Activated CD4-positive, alpha-beta T cell treated with anti-CD3 and anti-CD28 coated beads for 36 hours (primary cell): ENCODE data around the gene ZSWIM1. TPM values are rescaled to one million over a fixed set of nuclear protein-coding genes. Genes with fewer than 3 reads are reported as not detected.

Experiments used
- ATAC-seq: fragments of 200-7000 bp; cut with Tn5 transposase; one replicate; pipeline ENCODE4 v1.10.0; 2021; ENCODE audit warnings: mild to moderate bottlenecking, moderate library complexity
- CTCF ChIA-PET: fragments of 350-600 bp; sonication (Branson Sonifier 250); formaldehyde crosslinking; loops from one replicate; lab custom pipeline; 2021; ENCODE audit warnings: antibody characterized with exemption; lab: Charles Lee
- POLR2A ChIA-PET: fragments of 350-600 bp; sonication (Branson Sonifier 250); formaldehyde crosslinking; loops from one replicate; lab custom pipeline; 2021; ENCODE audit warnings: antibody characterized with exemption, inconsistent platforms; lab: Charles Lee
- DNase-seq: peaks from one replicate; pipeline ENCODE4 v3.0.0-alpha.2; 2020
- H3K27ac Mint-ChIP-seq: one replicate; pipeline ENCODE4 v1.8.0; 2021; ENCODE audit warnings: mixed read lengths
- H3K27me3 Mint-ChIP-seq: one replicate; pipeline ENCODE4 v1.8.0; 2021; ENCODE audit warnings: mixed read lengths
- H3K36me3 Mint-ChIP-seq: one replicate; pipeline ENCODE4 v1.8.0; 2021; ENCODE audit warnings: low read depth, mixed read lengths
- H3K4me1 Mint-ChIP-seq: one replicate; pipeline ENCODE4 v1.8.0; 2021; ENCODE audit warnings: mixed read lengths
- H3K4me3 Mint-ChIP-seq: one replicate; pipeline ENCODE4 v1.8.0; 2021; ENCODE audit warnings: mild to moderate bottlenecking, moderate library complexity, mixed read lengths
- H3K9me3 Mint-ChIP-seq: one replicate; pipeline ENCODE4 v1.8.0; 2021; ENCODE audit warnings: low read depth, mixed read lengths
- intact Hi-C, 2 experiments: fragments of 100-400 bp; cut with DNase I in 1 of 2; cut with micrococcal nuclease in 1 of 2; formaldehyde crosslinking; loops; one replicate each; pipeline versions ENCODE4 v1.14.2 to v1.15.1; 2022 to 2024; cut with DNase I, micrococcal nuclease
- total RNA-seq, 2 experiments: library from RNA; stranded (reverse); gene quantifications; one replicate each; pipeline ENCODE4 v1.2.3, GENCODE V29; 2021

ZSWIM1 gene
- 10 to 100 TPM in 1 of 2 experiments, 1 to 10 TPM in 1; 9.4 to 10.7 TPM for total RNA-seq

GRCh38 chr20:45880988-45881788 lies at the start of gene ZSWIM1:
Gene ZSWIM1, plus strand, starts transcription at chr20:45881227. Its CDS starts 1,366 bp downstream, at chr20:45882593.
- ChIA-PET CTCF (interaction anchor here (0.5 to 1.5 kb wide), 8 partner anchors 9 to 123 kb away, joined by 3 to 10 read pairs (median 4); partner anchors contain the start of genes CTSA and NEURL2), POLR2A (interaction anchor here (0.5 to 2.3 kb wide), 9 partner anchors 8 to 200 kb away, joined by 3 to 7 read pairs (median 3); partner anchors contain the start of genes CTSA and NEURL2)
- peak within 1 kb of the TSS; percentile 94 for H3K4me3 Mint-ChIP-seq
- intact Hi-C loops, result loop anchor here (1.0 to 10.0 kb wide), 10 partner anchors 10 to 916 kb away; partner anchors contain the start of genes ACOT8 (in 2 of the 2), CTSA (in 2 of the 2), NEURL2 (in 2 of the 2) and ZSWIM3 (in 2 of the 2)
- peak within 1 kb of the TSS; percentile 95 for H3K27ac Mint-ChIP-seq
- H3K36me3 Mint-ChIP-seq, result peaks cover 21% of the 10 kb centered on the region
- ATAC-seq (peak; percentile 98), DNase-seq (peak; percentile 99)
- H3K4me1 Mint-ChIP-seq, result peaks cover 42% of the 10 kb centered on the region
- H3K9me3 Mint-ChIP-seq, result no peaks in the 10 kb centered on the region
- H3K27me3 Mint-ChIP-seq, result no peaks in the 10 kb centered on the region

GRCh38 chr20:45832619-45833018 lies 48.4 kb upstream of the ZSWIM1 start:
- H3K4me3 Mint-ChIP-seq, result peak overlapping the region; percentile 69
- DNase-seq (no peak), ATAC-seq (no peak)
- H3K9me3 Mint-ChIP-seq, result no peaks in the 10 kb centered on the region
- H3K4me1 Mint-ChIP-seq, result peaks cover 9% of the 10 kb centered on the region
- ChIA-PET CTCF (interaction anchor here (0.8 to 2.1 kb wide), 4 partner anchors 9 to 138 kb away, joined by 3 to 8 read pairs (median 4); no protein-coding TSS in a partner anchor), POLR2A (no interaction called here)
- no peaks in the 10 kb centered on the region for H3K36me3 Mint-ChIP-seq
- H3K27ac Mint-ChIP-seq, result no peak overlapping the region
- H3K27me3 Mint-ChIP-seq, result peaks cover 4% of the 10 kb centered on the region
- intact Hi-C loops, result loop anchor here in 1 of 2 experiments (1.0 kb wide), 2 partner anchors 20 to 25 kb away; partner anchors contain the start of genes ACOT8, UBE2C and ZSWIM3

GRCh38 chr20:45833030-45833882 lies 47.8 kb upstream of the ZSWIM1 start, which contains the start of gene SNX21:
Gene SNX21, plus strand, starts transcription at chr20:45833799. Its CDS starts 121 bp downstream, at chr20:45833920.
- intact Hi-C loops, result loop anchor here in 1 of 2 experiments (1.0 kb wide), 2 partner anchors 21 to 24 kb away; partner anchors contain the start of genes ACOT8, UBE2C and ZSWIM3
- ChIA-PET POLR2A (no interaction called here), CTCF (interaction anchor here (0.6 to 2.1 kb wide), 5 partner anchors 9 to 270 kb away, joined by 3 to 8 read pairs (median 3); no protein-coding TSS in a partner anchor)
- peaks cover 3% of the 10 kb centered on the region for H3K27me3 Mint-ChIP-seq
- DNase-seq (peak; percentile 59), ATAC-seq (peak; percentile 60)
- H3K27ac Mint-ChIP-seq, result peak within 1 kb of the TSS; percentile 31
- peaks cover 9% of the 10 kb centered on the region for H3K4me1 Mint-ChIP-seq
- peak within 1 kb of the TSS; percentile 69 for H3K4me3 Mint-ChIP-seq
- H3K36me3 Mint-ChIP-seq, result no peaks in the 10 kb centered on the region
- H3K9me3 Mint-ChIP-seq, result no peaks in the 10 kb centered on the region

- peaks cover 9% of the 10 kb centered on the region for H3K4me1 Mint-ChIP-seq
- peak; percentile 62 for DNase-seq
- intact Hi-C loops, result loop anchor here in 1 of 2 experiments (1.0 kb wide), 2 partner anchors 22 to 23 kb away; partner anchors contain the start of genes ACOT8, UBE2C and ZSWIM3
- no peaks in the 10 kb centered on the region for H3K27me3 Mint-ChIP-seq
- ChIA-PET POLR2A (no interaction called here), CTCF (interaction anchor here (0.6 to 2.1 kb wide), 2 partner anchors 35 to 271 kb away, joined by 3 to 8 read pairs; no protein-coding TSS in a partner anchor)
- H3K36me3 Mint-ChIP-seq, result no peaks in the 10 kb centered on the region
- peak overlapping the region; percentile 69 for H3K4me3 Mint-ChIP-seq
- no peaks in the 10 kb centered on the region for H3K9me3 Mint-ChIP-seq
- peak; percentile 81 for ATAC-seq
- H3K27ac Mint-ChIP-seq, result no peak overlapping the region
These were observed 46.9 kb upstream of the ZSWIM1 start for GRCh38 chr20:45833883-45834796.

- intact Hi-C loops, result no loop called here
- Mint-ChIP-seq H3K4me1 (peaks cover 9% of the 10 kb centered on the region), H3K27me3 (no peaks in the 10 kb centered on the region), H3K4me3 (peak overlapping the region; percentile 69), H3K27ac (no peak overlapping the region), H3K9me3 (no peaks in the 10 kb centered on the region), H3K36me3 (no peaks in the 10 kb centered on the region)
- DNase-seq (no peak), ATAC-seq (no peak)
- ChIA-PET CTCF (interaction anchor here (2.1 kb wide), 1 partner anchor 35 kb away, joined by 8 read pairs; no protein-coding TSS in a partner anchor), POLR2A (no interaction called here)
These were observed 46.2 kb upstream of the ZSWIM1 start for GRCh38 chr20:45834797-45835161.

- no peak for DNase-seq
- ATAC-seq, result no peak
- intact Hi-C loops, result no loop called here
- ChIA-PET POLR2A (interaction anchor here (0.9 kb wide), 1 partner anchor 24 kb away, joined by 3 read pairs; no protein-coding TSS in a partner anchor), CTCF (no interaction called here)
- no peaks in the 10 kb centered on the region for H3K27me3 Mint-ChIP-seq
- no peak overlapping the region for H3K4me3 Mint-ChIP-seq
- no peaks in the 10 kb centered on the region for H3K9me3 Mint-ChIP-seq
- H3K27ac Mint-ChIP-seq, result no peak overlapping the region
- no peaks in the 10 kb centered on the region for H3K36me3 Mint-ChIP-seq
- H3K4me1 Mint-ChIP-seq, result peaks cover 9% of the 10 kb centered on the region
These were observed 45.7 kb upstream of the ZSWIM1 start for GRCh38 chr20:45835329-45835765.

- DNase-seq (no peak), ATAC-seq (no peak)
- CTCF ChIA-PET, result interaction anchor here (0.5 kb wide), 1 partner anchor 43 kb away, joined by 3 read pairs; no protein-coding TSS in a partner anchor
- intact Hi-C loops, result no loop called here
- peaks cover 9% of the 10 kb centered on the region for H3K4me1 Mint-ChIP-seq
- no peak overlapping the region for H3K27ac Mint-ChIP-seq
- H3K4me3 Mint-ChIP-seq, result no peak overlapping the region
- H3K27me3 Mint-ChIP-seq, result no peaks in the 10 kb centered on the region
- POLR2A ChIA-PET, result interaction anchor here (0.9 kb wide), 1 partner anchor 25 kb away, joined by 3 read pairs; no protein-coding TSS in a partner anchor
- no peaks in the 10 kb centered on the region for H3K9me3 Mint-ChIP-seq
- H3K36me3 Mint-ChIP-seq, result no peaks in the 10 kb centered on the region
These were observed 45.2 kb upstream of the ZSWIM1 start for GRCh38 chr20:45835825-45836224.

GRCh38 chr20:45836841-45837240 lies 44.2 kb upstream of the ZSWIM1 start:
- DNase-seq (no peak), ATAC-seq (no peak)
- Mint-ChIP-seq H3K36me3 (no peaks in the 10 kb centered on the region), H3K27me3 (no peaks in the 10 kb centered on the region), H3K27ac (no peak overlapping the region), H3K4me3 (no peak overlapping the region), H3K4me1 (peaks cover 9% of the 10 kb centered on the region), H3K9me3 (no peaks in the 10 kb centered on the region)
- POLR2A ChIA-PET, result no interaction called here
- CTCF ChIA-PET, result interaction anchor here (1.4 kb wide), 1 partner anchor 37 kb away, joined by 8 read pairs; no protein-coding TSS in a partner anchor
- intact Hi-C loops, result loop anchor here in 1 of 2 experiments (1.0 kb wide), 1 partner anchor 491 kb away; no protein-coding TSS in a partner anchor

GRCh38 chr20:45840700-45841198 lies 40.3 kb upstream of the ZSWIM1 start:
- POLR2A ChIA-PET, result no interaction called here

More at GRCh38 chr20:45840700-45841198, 40.3 kb upstream of the ZSWIM1 start:
- H3K36me3 Mint-ChIP-seq, result peaks cover 4% of the 10 kb centered on the region
- H3K4me1 Mint-ChIP-seq, result no peaks in the 10 kb centered on the region
- no peaks in the 10 kb centered on the region for H3K27me3 Mint-ChIP-seq
- H3K9me3 Mint-ChIP-seq, result no peaks in the 10 kb centered on the region
- DNase-seq, result no peak
- H3K4me3 Mint-ChIP-seq, result no peak overlapping the region
- no peak for ATAC-seq
- no peak overlapping the region for H3K27ac Mint-ChIP-seq
- intact Hi-C loops, result no loop called here
- CTCF ChIA-PET, result interaction anchor here (0.5 to 1.6 kb wide), 2 partner anchors 17 to 1592 kb away, joined by 3 to 6 read pairs; no protein-coding TSS in a partner anchor
